ENCODE data around the gene CACNA2D4.

Gene CACNA2D4

DNA sequence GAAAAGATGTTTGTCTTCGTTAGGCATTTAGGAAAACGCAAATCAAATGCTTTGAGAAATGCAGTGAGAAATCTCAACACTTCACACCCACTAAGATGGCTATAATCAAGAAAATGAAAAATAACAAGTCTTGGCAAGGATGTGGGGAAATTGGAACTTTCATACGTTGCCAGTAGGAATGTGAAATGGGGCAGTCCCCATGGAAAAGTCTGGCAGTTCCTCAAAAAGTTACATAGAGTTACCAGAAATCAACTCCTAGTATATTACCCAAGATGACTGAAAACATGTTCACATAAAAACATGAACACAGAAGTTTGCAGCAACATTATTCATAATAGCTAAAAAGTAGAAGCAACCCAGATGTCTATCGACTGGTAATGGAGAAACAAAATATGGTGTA is 139.5 kb downstream of the CACNA2D4 start:
- no peak for DNase-seq (ENCODE audit: low read depth)

DNA sequence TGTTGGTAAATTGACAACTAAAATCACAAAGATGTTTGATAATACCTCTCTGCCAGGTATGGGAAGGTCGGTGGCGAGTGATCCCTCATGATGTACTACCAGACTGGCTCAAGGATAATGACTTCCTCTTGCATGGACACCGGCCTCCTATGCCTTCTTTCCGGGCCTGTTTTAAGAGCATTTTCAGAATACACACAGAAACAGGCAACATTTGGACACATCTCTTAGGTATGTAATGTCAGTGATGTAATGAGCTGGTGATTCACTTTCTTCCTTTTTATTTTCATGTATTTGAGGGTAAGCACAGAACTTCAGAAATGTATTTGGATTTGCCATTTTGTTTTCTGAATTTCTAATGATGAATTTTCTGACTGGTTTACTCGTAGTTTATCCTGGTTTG is 140.7 kb downstream of the CACNA2D4 start:
- no peak for DNase-seq (ENCODE audit: low read depth)

- no peak for DNase-seq (ENCODE audit: low read depth)
Measured at GRCh38 chr12:1776170-1776921, 142.1 kb downstream of the CACNA2D4 start.

DNA sequence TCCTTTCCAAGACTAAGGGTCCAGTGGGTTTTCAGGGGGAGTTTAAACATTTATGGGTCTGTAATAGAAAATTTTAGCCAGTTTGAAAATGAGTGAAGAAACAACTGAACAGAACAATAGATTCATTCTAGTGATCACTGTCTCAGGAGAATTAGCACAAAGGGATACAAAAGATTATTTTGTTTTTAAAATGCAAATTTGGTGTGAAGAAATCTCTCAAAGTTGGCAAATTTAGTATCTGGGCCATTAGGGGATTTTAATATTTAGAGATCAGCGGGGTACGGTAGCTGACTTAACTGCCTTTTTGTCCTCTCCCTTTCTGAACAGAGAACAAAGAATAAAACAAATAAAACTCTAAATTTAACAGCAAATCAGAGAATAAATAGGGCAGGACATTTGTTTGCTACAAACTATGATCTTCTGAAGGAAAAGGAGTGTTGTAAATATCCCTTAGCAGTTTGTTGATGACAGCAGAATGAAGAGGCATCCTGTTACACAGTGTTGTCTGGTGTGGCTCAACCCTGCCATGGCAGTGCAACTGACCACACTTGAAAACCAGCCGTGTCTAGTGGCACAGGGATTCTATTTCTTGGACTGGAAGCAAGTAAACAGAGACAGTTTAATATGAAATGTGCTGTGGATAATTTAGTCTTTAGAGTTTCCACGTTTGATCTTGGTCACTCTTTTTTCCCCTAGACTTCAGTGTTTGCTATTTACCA is 144.4 kb downstream of the CACNA2D4 start:
- DNase-seq (ENCODE audit: low read depth), result no peak

DNA sequence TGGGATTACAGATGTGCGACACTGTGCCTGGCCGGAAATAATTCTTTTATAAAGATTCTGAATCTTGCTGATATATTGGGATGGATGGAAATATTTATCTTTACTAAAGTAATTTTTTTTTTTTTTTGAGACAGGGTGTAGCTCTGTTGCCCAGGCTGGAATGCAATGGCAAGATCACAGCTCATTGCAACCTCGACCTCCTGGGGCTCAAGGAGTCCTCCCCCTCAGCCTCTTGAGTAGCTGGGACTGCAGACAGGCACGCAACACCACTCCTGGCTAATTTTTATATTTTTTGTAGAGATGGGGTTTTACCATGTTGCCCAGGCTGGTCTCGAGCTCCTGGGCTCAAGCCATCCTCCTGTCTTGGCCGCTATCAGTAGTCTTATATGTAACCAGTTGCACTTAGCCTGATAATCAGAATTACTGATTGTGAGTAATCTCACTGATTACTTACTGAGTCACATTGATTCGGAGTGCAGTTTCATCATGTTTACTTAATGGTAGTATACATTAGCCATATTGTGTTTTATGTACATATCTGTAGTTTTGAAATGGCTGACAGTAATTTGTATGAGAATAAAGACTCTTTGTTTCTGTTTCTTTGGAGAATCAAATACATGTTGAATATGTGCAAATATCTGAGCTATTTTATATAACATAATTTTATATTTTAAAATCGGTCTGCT is 148.5 kb downstream of the CACNA2D4 start:
- no peak for DNase-seq (ENCODE audit: low read depth)

- no peak for DNase-seq (ENCODE audit: low read depth)
Measured at GRCh38 chr12:1768615-1769014, 149.8 kb downstream of the CACNA2D4 start.

DNA sequence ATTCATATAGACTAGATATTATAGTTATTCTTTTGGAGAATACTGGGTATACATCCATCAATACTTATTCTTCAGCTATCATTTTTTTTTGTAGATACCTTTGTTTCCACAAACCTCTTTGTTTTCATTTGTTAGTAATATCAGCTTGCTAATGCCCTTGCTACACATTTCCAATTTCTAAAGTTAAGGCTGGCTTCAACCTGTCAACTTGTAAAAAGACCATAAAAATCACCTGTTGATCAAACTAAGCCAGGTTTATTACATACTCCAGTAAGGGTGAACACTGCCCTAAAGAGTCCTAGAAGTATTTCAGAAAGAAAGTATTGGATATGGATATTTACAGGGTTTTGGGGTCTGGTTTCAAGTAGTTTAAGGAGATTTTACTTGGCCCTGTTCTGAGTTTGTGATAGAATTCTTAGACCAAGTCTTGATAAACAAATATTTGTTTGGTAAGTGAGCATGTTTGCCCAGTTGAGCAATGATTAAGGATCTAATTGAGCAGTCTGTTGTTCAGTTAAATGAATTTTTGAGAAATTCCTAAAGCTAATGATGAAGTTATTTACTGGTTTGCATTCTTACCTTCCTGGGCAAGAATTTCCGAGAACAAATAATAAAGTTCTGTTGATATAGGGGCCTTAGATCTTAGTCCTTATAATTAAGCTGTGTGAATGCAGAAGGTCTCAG is 150.9 kb downstream of the CACNA2D4 start:
- no peak for DNase-seq (ENCODE audit: low read depth)

DNA sequence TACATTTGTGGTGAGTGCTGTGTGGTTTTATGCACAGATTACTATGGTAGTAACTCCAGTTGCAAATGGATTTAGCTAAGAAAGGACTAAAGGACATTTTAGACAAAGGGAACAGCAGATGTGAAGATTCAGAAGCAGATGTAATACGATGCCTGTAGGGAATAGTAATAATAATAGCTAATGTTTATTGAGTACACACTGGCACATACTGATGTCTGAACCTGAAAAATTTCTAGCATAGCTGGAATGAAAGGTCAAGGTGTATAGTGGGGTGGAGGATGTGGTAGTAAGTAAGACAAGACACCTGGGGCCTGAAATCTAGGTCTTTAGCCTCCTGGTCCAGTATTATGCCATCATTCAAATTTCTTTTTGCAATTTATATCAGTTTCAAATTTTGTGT is 152.3 kb downstream of the CACNA2D4 start:
- DNase-seq (ENCODE audit: low read depth), result no peak

GRCh38 chr12:1763153-1763552 is 155.3 kb downstream of the CACNA2D4 start:
- no peak for DNase-seq (ENCODE audit: low read depth)

- no peak for DNase-seq (ENCODE audit: low read depth)
Measured at GRCh38 chr12:1761857-1762256, 156.6 kb downstream of the CACNA2D4 start.

DNA sequence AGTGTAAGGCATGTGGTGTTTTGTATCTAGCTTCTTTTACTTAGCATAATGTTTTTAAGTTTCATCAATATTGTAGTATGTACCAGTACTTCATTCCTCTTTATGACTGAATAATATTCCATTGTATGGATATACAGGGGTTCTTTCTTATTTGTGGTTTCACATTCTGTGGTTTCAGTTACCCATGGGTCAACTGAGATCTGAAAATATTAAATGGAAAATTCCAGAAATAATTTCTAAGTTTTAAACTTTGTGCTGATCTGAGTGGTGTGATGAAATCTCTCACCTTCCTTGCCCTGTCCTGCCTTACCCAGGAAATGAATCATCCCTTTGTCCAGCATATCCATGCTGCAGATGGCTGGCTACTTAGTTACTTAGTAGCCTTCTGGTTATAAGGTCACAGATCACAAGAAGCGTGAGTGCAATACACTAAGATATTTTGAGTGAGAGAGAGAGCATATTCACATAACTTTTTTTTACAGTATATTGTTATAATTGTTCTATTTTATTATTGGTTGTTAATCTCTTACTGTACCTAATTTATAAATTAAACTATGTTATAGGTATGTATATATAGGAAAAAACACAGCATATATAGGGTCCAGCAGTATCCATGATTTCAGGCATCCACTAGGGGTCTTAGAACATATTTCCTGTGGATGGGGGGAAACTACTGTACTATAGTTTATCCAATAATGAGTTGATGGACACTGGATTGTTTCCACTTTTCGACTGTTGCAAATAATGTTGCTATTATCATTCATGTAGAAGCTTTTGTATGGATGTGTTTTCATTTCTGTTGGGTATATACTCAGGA is 157.7 kb downstream of the CACNA2D4 start:
- DNase-seq (ENCODE audit: low read depth), result no peak

- DNase-seq (ENCODE audit: low read depth), result no peak
Measured at GRCh38 chr12:1758887-1759286, 159.6 kb downstream of the CACNA2D4 start.

DNA sequence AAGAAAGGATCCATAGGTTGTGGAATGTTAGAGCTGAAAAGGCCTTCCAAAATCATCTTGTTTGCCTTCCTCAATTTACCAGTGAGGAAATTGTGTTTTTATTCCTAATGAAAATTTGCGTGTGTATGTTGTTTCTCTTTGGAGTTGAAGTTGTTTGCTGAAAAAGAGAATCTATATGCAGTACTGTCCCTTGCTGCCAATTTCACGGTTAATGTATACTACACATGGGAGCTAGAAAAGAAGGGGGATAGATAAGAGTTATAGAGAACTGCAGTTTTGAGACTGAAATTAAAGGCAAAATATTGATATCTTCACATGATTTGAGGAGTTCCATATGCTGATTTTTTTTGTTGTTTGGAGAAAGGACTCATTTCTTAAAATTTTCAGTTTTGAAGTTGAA is 160.1 kb downstream of the CACNA2D4 start:
- no peak for DNase-seq (ENCODE audit: low read depth)

- DNase-seq (ENCODE audit: low read depth), result no peak
Measured at GRCh38 chr12:1750300-1750699, 168.2 kb downstream of the CACNA2D4 start.

DNA sequence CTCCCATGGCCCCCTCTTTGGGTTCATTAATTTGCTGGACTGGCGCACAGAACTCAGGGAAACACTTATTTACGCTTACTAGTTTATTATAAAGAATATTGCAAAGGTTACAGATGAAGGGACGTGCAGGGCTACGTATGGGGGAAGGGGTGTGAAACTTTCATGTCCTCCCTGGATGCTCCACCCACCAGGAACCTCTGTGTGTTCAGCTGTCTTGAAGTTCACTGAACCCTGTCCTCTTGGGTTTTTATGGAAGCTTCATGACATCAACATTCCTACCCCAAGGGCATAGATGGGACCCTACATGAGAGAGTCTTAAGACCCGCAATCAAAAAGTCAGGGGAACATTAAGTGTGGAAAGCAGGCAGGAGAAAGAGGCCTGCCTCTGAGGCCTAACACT is 169.4 kb downstream of the CACNA2D4 start:
- DNase-seq (ENCODE audit: low read depth), result no peak

GRCh38 chr12:1747609-1748008 is 170.8 kb downstream of the CACNA2D4 start:
- DNase-seq (ENCODE audit: low read depth), result no peak

GRCh38 chr12:1744932-1745331 is 173.5 kb downstream of the CACNA2D4 start:
- no peak for DNase-seq (ENCODE audit: low read depth)

Measured in stimulated activated CD8-positive, alpha-beta memory T cell treated with anti-CD3 and anti-CD28 coated beads, Interleukin-12 subunit alpha, Interleukin-12 subunit beta, amount 100 ng/mL, for 4 hours (primary cell).